Muscle layer of duodenum (tissue), 2 donors: ENCODE data around the gene NCKAP5.

Source experiments
- H3K27ac ChIP-seq: one replicate; pipeline ENCODE4 v1.7.0; 2013; ENCODE audit warnings: mild to moderate bottlenecking, low read length
- H3K27me3 ChIP-seq: one replicate; pipeline ENCODE4 v1.7.0; 2013; ENCODE audit warnings: low read depth, mild to moderate bottlenecking, control low read depth, low read length
- H3K36me3 ChIP-seq, 2 donors: one replicate each; pipeline ENCODE4 v1.7.0; 2013; ENCODE audit warnings: low read length in 2 of 2, control low read depth in 1 of 2, mild to moderate bottlenecking in 1 of 2; ENCODE audit not compliant: insufficient read depth in 2 of 2, control insufficient read depth in 1 of 2
- H3K4me1 ChIP-seq, 2 donors: one replicate each; pipeline ENCODE4 v1.7.0; 2013; ENCODE audit warnings: low read length in 2 of 2, mild to moderate bottlenecking in 2 of 2, control low read depth in 1 of 2, moderate library complexity in 1 of 2; ENCODE audit not compliant: insufficient read depth in 2 of 2, control insufficient read depth in 1 of 2
- H3K4me3 ChIP-seq, 2 donors: one replicate each; pipeline ENCODE4 v1.7.0; 2013; ENCODE audit warnings: low read length in 2 of 2, low read depth in 1 of 2, mild to moderate bottlenecking in 1 of 2
- H3K9me3 ChIP-seq, 2 donors: one replicate each; pipeline ENCODE4 v1.7.0; 2013; ENCODE audit warnings: low read length in 2 of 2, control low read depth in 1 of 2, mild to moderate bottlenecking in 1 of 2; ENCODE audit not compliant: control insufficient read depth in 1 of 2
- donor health status: healthy.

NCKAP5 gene

GRCh38 chr2:132671151-132671835 lies 897.0 kb downstream of the NCKAP5 start:
- Histone ChIP-seq H3K36me3 (no peaks in the 10 kb centered on the region), H3K27me3 (peaks cover 13% of the 10 kb centered on the region), H3K4me1 (peaks cover 0 to 34% of the 10 kb centered on the region in 2 donors), H3K9me3 (no peaks in the 10 kb centered on the region), H3K27ac (no peak overlapping the region), H3K4me3 (peak overlapping the region; percentile 28 to 73)

- Histone ChIP-seq H3K36me3 (no peaks in the 10 kb centered on the region), H3K4me3 (peak overlapping the region; percentile 28 to 73), H3K4me1 (peaks cover 0 to 34% of the 10 kb centered on the region in 2 donors), H3K27ac (no peak overlapping the region), H3K27me3 (peaks cover 13% of the 10 kb centered on the region), H3K9me3 (no peaks in the 10 kb centered on the region)
These were observed 897.6 kb downstream of the NCKAP5 start for GRCh38 chr2:132670496-132671150.

- Histone ChIP-seq H3K27ac (no peak within 1 kb of the TSS), H3K4me1 (peaks cover 0 to 34% of the 10 kb centered on the region in 2 donors), H3K27me3 (peaks cover 13% of the 10 kb centered on the region), H3K36me3 (no peaks in the 10 kb centered on the region), H3K4me3 (peak within 1 kb of the TSS; percentile 28 to 73), H3K9me3 (no peaks in the 10 kb centered on the region)
These were observed 898.3 kb downstream of the NCKAP5 start, which contains the start of gene LYPD1 for GRCh38 chr2:132669908-132670495. Gene LYPD1, minus strand, starts transcription at chr2:132670205. Its CDS starts 273 bp downstream, at chr2:132669932.

- H3K36me3 ChIP-seq, result no peaks in the 10 kb centered on the region
- peaks cover 13% of the 10 kb centered on the region for H3K27me3 ChIP-seq
- H3K9me3 ChIP-seq, result no peaks in the 10 kb centered on the region
- no peak overlapping the region for H3K27ac ChIP-seq
- H3K4me1 ChIP-seq, result peaks cover 0 to 34% of the 10 kb centered on the region in 2 donors
- H3K4me3 ChIP-seq, result peak overlapping the region; percentile 28 to 73
These were observed 899.0 kb downstream of the NCKAP5 start for GRCh38 chr2:132668987-132669907.

- Histone ChIP-seq H3K9me3 (no peaks in the 10 kb centered on the region), H3K27ac (no peak overlapping the region), H3K27me3 (peaks cover 13% of the 10 kb centered on the region), H3K4me3 (peak overlapping the region in 1 of 2 donors; percentile 73), H3K36me3 (no peaks in the 10 kb centered on the region), H3K4me1 (peaks cover 0 to 34% of the 10 kb centered on the region in 2 donors)
These were observed 900.0 kb downstream of the NCKAP5 start for GRCh38 chr2:132668189-132668823.

DNA sequence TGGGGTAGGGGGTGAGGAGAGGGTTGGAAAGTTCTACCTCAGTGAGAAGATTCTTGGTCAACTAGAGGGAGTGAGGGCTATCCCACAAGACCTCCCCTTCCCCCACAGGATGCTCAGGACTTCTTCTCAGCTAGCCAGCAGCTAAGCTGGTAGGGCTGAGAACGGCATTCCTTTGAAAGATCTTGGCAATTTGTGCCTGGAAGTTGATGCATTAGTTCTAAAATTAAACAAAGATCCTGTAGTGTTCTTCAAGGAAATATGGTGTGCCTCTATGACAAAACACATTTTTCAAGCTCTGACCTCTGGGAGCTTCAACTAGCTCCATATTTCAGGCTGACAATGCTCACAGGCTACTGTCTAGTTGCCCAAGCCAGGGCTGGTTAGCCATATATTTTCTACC lies 900.6 kb downstream of the NCKAP5 start:
- Histone ChIP-seq H3K27ac (no peak overlapping the region), H3K27me3 (peaks cover 13% of the 10 kb centered on the region), H3K4me1 (peaks cover 0 to 34% of the 10 kb centered on the region in 2 donors), H3K4me3 (no peak overlapping the region), H3K9me3 (no peaks in the 10 kb centered on the region), H3K36me3 (no peaks in the 10 kb centered on the region)

- peaks cover 13% of the 10 kb centered on the region for H3K27me3 ChIP-seq
- no peaks in the 10 kb centered on the region for H3K9me3 ChIP-seq
- H3K27ac ChIP-seq, result no peak overlapping the region
- H3K4me1 ChIP-seq, result peaks cover 0 to 26% of the 10 kb centered on the region in 2 donors
- no peaks in the 10 kb centered on the region for H3K36me3 ChIP-seq
- no peak overlapping the region for H3K4me3 ChIP-seq
These were observed 902.7 kb downstream of the NCKAP5 start for GRCh38 chr2:132665401-132666140.

DNA sequence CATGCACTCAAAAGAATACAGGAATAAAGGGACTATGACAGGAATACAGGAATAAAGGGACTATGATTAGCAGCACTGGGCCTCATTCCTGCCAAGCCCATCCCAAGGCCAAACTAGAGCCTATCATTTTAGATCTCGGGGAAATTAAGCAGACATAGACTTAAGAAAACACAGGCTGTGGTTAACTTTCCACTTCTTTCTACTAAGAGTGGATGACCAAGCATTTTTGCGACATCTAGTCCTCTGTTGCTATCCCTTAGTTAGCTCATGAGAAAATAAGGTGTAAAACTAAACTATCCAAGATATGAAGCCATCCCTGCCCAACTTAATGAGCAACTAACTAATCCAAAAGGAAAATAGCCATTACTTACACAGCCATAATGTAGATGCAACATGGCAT lies 904.2 kb downstream of the NCKAP5 start:
- H3K27me3 ChIP-seq, result peaks cover 10% of the 10 kb centered on the region
- no peak overlapping the region for H3K27ac ChIP-seq
- H3K9me3 ChIP-seq, result no peaks in the 10 kb centered on the region
- no peak overlapping the region for H3K4me3 ChIP-seq
- no peaks in the 10 kb centered on the region for H3K36me3 ChIP-seq
- peaks cover 0 to 12% of the 10 kb centered on the region in 2 donors for H3K4me1 ChIP-seq

- no peak overlapping the region for H3K4me3 ChIP-seq
- no peak overlapping the region for H3K27ac ChIP-seq
- no peaks in the 10 kb centered on the region for H3K36me3 ChIP-seq
- no peaks in the 10 kb centered on the region for H3K4me1 ChIP-seq
- no peaks in the 10 kb centered on the region for H3K9me3 ChIP-seq
- H3K27me3 ChIP-seq, result peaks cover 1% of the 10 kb centered on the region
These were observed 905.5 kb downstream of the NCKAP5 start for GRCh38 chr2:132662732-132663131.

- H3K9me3 ChIP-seq, result no peaks in the 10 kb centered on the region
- no peaks in the 10 kb centered on the region for H3K27me3 ChIP-seq
- H3K4me1 ChIP-seq, result no peaks in the 10 kb centered on the region
- no peaks in the 10 kb centered on the region for H3K36me3 ChIP-seq
- no peak overlapping the region for H3K27ac ChIP-seq
- H3K4me3 ChIP-seq, result no peak overlapping the region
These were observed 908.9 kb downstream of the NCKAP5 start for GRCh38 chr2:132659331-132659730.
